Ishikawa (cell line): ENCODE measurements around the gene IL34.

Experiments
- CEBPB ChIP-seq: IDR thresholded peaks from 2 replicates; pipeline ENCODE4 v1.6.1; 2012
- CREB1 ChIP-seq: IDR thresholded peaks from 2 replicates; pipeline ENCODE4 v1.6.1; 2012; ENCODE audit warnings: low read depth
- EGR1 ChIP-seq: IDR thresholded peaks from 2 replicates; pipeline ENCODE4 v1.6.1; 2012
- EP300 ChIP-seq: IDR thresholded peaks from 2 replicates; pipeline ENCODE4 v1.6.1; 2012; ENCODE audit warnings: borderline replicate concordance
- FOXM1 ChIP-seq: IDR thresholded peaks from 2 replicates; pipeline ENCODE4 v1.6.1; 2012; ENCODE audit warnings: low read depth, borderline replicate concordance
- MAX ChIP-seq: IDR thresholded peaks from 2 replicates; pipeline ENCODE4 v1.6.1; 2012
- NFIC ChIP-seq: IDR thresholded peaks from 2 replicates; pipeline ENCODE4 v1.6.1; 2012
- RAD21 ChIP-seq: IDR thresholded peaks from 2 replicates; pipeline ENCODE4 v1.6.1; 2012; ENCODE audit warnings: low read depth
- REST ChIP-seq: IDR thresholded peaks from 2 replicates; pipeline ENCODE4 v1.6.1; 2012; ENCODE audit warnings: low read depth, mild to moderate bottlenecking
- TAF1 ChIP-seq: IDR thresholded peaks from 2 replicates; pipeline ENCODE4 v1.6.1; 2012; ENCODE audit warnings: low read depth, mild to moderate bottlenecking
- TCF12 ChIP-seq: IDR thresholded peaks from 2 replicates; pipeline ENCODE4 v1.6.1; 2012; ENCODE audit warnings: low read depth
- TEAD4 ChIP-seq: IDR thresholded peaks from 2 replicates; pipeline ENCODE4 v1.6.1; 2012
- USF1 ChIP-seq: IDR thresholded peaks from 2 replicates; pipeline ENCODE4 v1.6.1; 2012
- YY1 ChIP-seq: IDR thresholded peaks from 2 replicates; pipeline ENCODE4 v1.6.1; 2012; ENCODE audit warnings: low read depth

- TF ChIP-seq EP300 (no peak), FOXM1 (no peak), YY1 (no peak), TEAD4 (no peak), CREB1 (no peak), CEBPB (peak; percentile 32; the same call in 1 of the 2 replicates), NFIC (no peak), MAX (no peak), REST (no peak), RAD21 (no peak), USF1 (no peak), EGR1 (no peak), TAF1 (no peak), TCF12 (no peak)
These were observed 3.7 kb upstream of the IL34 start for GRCh38 chr16:70642633-70643032.
